NCI-H774 (cell line): ENCODE measurements around the gene ATP5PD.
"Not testable (repeated sequence)": the region's sequence is repeated elsewhere in the genome, so short reads cannot be mapped to it uniquely, and the experiment has no call there.

Source experiments
- DNase-seq: peaks from one replicate; lab custom pipeline; 2025; lab: John Stamatoyannopoulos, UW

ATP5PD gene

GRCh38 chr17:75051941-75052340 lies 5.2 kb upstream of the ATP5PD start:
- no peak for DNase-seq

DNA sequence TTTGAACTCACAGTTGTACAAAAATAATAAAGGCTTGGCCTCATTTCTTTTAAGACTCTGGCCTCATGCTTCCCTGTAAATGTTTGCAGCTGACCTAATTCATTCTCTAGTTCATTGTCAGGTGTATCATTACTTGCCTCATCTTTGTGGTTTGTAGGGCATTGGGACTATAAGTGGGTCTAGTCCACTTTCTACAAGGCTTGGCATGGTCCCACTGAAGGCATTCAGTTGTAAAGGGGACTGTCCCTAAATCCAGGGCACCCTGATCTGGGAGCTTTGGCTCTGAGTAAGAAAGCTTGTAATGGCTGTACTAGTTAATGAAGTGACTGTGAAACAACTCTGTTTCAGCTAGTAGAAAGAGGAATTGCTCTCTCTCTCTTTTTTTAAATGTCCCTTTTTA lies 2.9 kb upstream of the ATP5PD start:
- DNase-seq: no peak

GRCh38 chr17:75049057-75049456 lies 2.3 kb upstream of the ATP5PD start:
- DNase-seq: no peak

- DNase-seq: no peak
Observed at GRCh38 chr17:75048249-75048878, 1.6 kb upstream of the ATP5PD start.

DNA sequence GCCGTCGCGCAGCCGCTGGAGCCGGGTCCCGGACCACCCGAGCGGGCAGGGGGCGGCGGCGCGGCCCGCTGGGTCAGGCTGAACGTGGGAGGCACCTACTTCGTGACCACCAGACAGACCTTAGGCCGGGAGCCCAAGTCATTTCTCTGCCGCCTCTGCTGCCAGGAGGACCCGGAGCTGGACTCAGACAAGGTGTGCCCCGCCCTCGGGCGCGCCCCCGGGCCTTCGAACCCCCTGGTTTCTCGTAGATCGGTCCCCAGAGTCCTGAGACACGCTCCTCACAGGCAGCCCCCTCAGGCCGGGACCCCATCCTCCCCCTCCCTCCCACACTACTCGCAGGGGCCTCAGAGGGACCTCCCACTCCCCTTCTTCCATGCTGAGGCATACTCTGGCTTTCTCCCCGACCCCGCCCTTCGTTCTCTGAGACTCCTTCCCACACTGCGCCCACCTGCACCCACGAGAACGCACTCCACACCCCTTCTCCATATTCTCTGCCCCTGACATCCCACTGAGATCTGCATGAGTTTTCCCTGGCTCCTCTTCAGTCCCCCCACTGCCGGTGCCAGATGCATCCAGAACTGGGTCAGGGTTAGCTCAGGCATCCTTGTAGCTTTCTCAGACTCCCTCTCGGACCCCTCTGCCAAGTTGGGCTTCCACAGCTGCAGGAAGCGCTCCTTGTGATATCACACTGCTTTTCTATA lies 779 bp upstream of the ATP5PD start:
- DNase-seq: no peak

- not testable (repeated sequence) for DNase-seq
Observed at GRCh38 chr17:75045946-75046406, 793 bp downstream of the ATP5PD start.

DNA sequence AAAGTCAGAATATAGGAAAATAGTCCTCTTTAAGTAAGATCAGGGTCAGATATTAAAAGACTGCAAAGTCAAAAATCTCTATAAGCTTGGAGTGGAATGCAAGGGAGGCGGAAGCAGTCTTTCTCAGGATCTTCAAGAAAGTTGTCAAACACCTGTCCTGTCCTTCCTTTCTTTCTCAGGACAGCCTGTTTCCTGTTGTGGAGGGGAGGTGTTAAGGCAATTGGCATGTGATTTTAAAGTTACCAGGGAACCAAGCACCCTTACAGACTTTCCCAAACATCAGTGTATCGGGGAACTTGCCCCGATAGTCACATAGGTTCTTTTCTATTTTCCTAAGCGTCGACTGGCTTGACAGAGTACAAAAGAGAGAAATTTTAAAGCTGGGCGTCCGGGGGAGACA lies 2.1 kb downstream of the ATP5PD start:
- no peak for DNase-seq

DNA sequence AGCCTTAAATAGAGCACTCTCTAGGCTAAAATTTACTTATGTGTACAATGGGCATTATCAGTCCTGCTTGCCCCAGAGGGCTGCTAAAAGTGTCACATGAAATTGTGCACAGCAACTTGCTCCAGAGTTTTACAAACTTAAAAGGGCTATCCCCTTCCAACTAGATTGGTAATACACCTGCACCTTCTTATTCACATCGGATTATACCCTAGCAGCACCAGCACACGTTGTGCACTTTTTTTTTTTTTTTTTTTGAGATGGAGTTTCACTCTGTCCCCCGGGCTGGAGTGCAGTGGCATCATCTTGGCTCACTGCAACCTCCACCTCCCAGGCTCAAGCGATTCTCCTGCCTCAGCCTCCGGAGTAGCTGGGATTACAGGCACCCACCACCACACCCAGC lies 3.0 kb downstream of the ATP5PD start:
- not testable (repeated sequence) for DNase-seq

DNA sequence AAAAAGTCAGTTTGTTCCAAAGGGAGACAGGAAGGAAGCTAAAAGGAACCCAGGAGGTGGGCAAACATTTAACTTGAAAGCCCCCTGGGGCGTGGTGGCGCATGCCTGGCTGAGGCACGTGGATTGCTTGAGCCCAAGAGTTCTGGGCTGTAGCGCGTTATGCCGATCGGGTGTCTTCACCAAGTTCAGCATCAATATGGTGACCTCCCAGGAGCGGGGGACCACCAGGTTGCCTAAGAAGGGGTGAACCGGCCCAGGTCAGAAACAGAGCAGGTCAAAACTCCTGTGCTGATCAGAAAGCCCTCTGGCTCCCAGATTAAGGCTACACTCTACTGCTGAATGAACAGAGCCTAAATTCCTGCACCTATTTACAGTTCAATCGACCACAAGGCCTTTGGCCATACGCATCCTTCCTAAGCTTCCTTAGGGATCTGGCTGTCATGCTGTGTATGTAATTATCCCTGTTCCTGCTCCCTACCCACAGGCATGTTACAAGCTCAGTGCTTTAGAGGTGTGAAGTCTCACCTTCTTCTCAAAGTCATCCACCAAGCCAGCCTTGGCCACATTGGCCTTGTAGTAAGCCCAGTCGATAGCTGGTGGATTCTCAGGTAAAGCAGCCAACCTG lies 5.0 kb downstream of the ATP5PD start:
- no peak for DNase-seq

- no peak for DNase-seq
Observed at GRCh38 chr17:75039238-75039637, 7.5 kb downstream of the ATP5PD start.

- peak; percentile 43 for DNase-seq
Observed at GRCh38 chr17:75036643-75037268, 10.0 kb downstream of the ATP5PD start.

DNA sequence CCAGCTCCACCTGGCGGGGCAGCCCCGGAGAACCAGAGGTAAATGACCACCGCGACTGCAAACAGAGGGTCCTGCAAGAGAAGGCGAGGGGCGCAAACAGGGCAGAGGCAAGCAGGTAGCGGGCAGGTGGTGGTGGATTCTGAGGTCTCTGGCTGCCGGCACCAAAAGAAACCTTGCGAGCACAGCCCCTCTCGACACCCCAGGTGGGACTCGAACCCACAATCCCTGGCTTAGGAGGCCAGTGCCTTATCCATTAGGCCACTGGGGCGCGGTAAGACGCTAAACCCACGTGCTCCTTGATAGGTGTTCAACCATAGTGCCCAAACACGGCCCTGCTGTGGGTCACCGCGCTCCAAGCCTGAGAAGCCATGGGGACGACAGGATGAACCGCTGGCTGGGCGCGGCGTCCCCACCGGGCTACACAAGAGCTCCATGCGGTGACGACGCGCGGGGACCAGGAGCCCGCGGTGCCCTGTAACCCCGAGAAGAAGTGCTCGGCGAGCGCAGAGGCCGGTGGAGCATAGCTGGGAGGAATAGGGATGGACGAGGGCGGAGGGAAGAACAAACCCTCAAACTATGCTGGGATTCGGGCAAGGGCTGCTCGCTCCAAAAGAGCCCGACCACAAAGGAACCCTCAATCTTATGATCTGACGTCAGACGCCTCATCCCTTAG lies 12.4 kb downstream of the ATP5PD start:
- peak; percentile 96 for DNase-seq

- peak; percentile 96 for DNase-seq
Observed at GRCh38 chr17:75033346-75034235, 13.2 kb downstream of the ATP5PD start.

GRCh38 chr17:75032720-75033280 lies 14.0 kb downstream of the ATP5PD start:
- DNase-seq: no peak

- peak; percentile 75 for DNase-seq
Observed at GRCh38 chr17:75031972-75032719, 14.6 kb downstream of the ATP5PD start.

GRCh38 chr17:75030161-75030560 lies 16.6 kb downstream of the ATP5PD start:
- DNase-seq: no peak

GRCh38 chr17:75026650-75027049 lies 20.1 kb downstream of the ATP5PD start:
- not testable (repeated sequence) for DNase-seq

DNA sequence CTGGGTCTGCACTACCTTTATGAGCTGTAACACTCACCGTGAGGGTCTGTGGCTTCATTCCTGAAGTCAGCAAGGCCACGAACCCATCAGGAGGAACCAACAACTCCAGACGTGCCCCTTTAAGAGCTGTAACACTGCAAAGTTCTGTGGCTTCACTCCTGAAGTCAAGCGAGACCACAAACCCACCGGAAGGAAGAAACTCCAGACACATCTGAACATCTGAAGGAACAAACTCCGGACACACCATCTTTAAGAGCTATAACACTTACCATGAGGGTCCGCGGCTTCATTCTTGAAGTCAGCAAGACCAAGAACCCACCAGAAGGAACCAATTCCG lies 21.4 kb downstream of the ATP5PD start:
- DNase-seq: not testable (repeated sequence)

DNA sequence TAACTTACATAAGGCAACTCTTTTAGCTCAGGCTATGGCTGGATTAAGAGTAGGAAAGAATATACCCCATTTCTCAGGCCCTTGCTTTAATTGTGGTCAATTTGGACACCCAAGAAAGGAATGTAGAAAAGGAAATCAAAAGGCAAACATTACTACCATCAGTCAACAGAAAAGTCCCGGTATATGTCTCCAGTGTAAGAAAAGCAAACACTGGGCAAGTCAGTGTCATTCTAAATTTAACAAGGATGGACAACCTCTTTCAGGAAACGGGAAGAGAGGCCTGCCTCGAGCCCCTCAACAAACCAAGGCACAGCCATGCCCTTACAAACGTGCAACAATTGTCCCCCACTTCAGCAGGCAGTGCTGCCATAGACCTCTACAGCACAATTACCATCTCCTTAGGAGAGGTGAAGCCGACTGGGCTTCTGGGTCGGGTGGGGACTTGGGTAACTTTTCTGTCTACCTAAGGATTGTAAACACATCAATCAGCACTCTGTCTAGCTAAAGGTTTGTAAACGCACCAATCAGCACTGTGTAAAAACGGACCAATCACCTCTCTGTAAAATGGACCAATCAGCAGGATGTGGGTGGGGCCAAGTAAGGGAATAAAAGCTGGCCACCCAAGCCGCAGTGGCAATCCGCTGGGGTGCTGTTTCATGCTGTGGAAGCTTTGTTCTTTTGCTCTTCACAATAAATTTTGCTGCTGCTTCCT lies 21.9 kb downstream of the ATP5PD start:
- no peak for DNase-seq
